ENCODE measurements around the gene SMURF2. TPM values are rescaled to one million over a fixed set of nuclear protein-coding genes. Genes with fewer than 3 reads are reported as not detected.

SMURF2 gene
- total RNA-seq, 1 experiment from 2014 or later = 23.0 TPM

GRCh38 chr17:64599187-64599676, 62.9 kb downstream of the SMURF2 start (continued):
- no peak for TF ChIP-seq PRDM15 (CRISPR knock-in tag; IDR thresholded peaks at IDR 0.05)
- TF ChIP-seq E2F1 (CRISPR knock-in tag; IDR thresholded peaks at IDR 0.05) = no peak

- DNase-seq (ENCODE audit: low spot score) = no peak
- Mint-ChIP-seq H3K4me3 (no peak overlapping the region), H3K27me3 (ENCODE audit: low read depth) (no peaks in the 10 kb centered on the region), H3K9me3 (no peaks in the 10 kb centered on the region), H3K36me3 (peaks cover 9% of the 10 kb centered on the region), H3K4me1 (peaks cover 14% of the 10 kb centered on the region), H3K27ac (no peak overlapping the region)
- ChIA-PET POLR2A (interaction anchor here (0.6 kb wide), 1 partner anchor 199 kb away, joined by 3 read pairs; no protein-coding TSS in a partner anchor), CTCF (no interaction called here)
- TF ChIP-seq IRF2 (CRISPR knock-in tag; IDR thresholded peaks at IDR 0.05; ENCODE audit: borderline replicate concordance, low read depth) = no peak
- no peak for TF ChIP-seq AR (CRISPR knock-in tag; IDR thresholded peaks at IDR 0.05)
- no peak for TF ChIP-seq ZBTB21 (CRISPR knock-in tag; IDR thresholded peaks at IDR 0.05; ENCODE audit: borderline replicate concordance)
- TF ChIP-seq GRHL2 (CRISPR knock-in tag; IDR thresholded peaks at IDR 0.05; ENCODE audit: insufficient replicate concordance, severe bottlenecking) = no peak
- no peak for TF ChIP-seq ZMAT4 (CRISPR knock-in tag; IDR thresholded peaks at IDR 0.05)
- no peak for TF ChIP-seq IRF1 (CRISPR knock-in tag; IDR thresholded peaks at IDR 0.05)
- TF ChIP-seq JUN (CRISPR knock-in tag; IDR thresholded peaks at IDR 0.05) = no peak
- TF ChIP-seq ATF2 (CRISPR knock-in tag; IDR thresholded peaks at IDR 0.05; ENCODE audit: borderline replicate concordance, low read depth) = no peak
- TF ChIP-seq ZNF317 (CRISPR knock-in tag; IDR thresholded peaks at IDR 0.05; ENCODE audit: borderline replicate concordance, low read depth) = no peak
- TF ChIP-seq HMGA2 (CRISPR knock-in tag; IDR thresholded peaks at IDR 0.05) = no peak
- TF ChIP-seq ZNF396 (CRISPR knock-in tag; IDR thresholded peaks at IDR 0.05; ENCODE audit: borderline replicate concordance) = no peak
- no peak for TF ChIP-seq ETV6 (CRISPR knock-in tag; IDR thresholded peaks at IDR 0.05)
- TF ChIP-seq NR3C1 (CRISPR knock-in tag; conservative IDR thresholded peaks at IDR 0.05; ENCODE audit: low read depth) = no peak
- TF ChIP-seq FOXJ3 (CRISPR knock-in tag; IDR thresholded peaks at IDR 0.05; ENCODE audit: borderline replicate concordance) = no peak
- TF ChIP-seq MLX (CRISPR knock-in tag; IDR thresholded peaks at IDR 0.05) = no peak
- TF ChIP-seq RELA (CRISPR knock-in tag; IDR thresholded peaks at IDR 0.05; ENCODE audit: borderline replicate concordance) = no peak
- ATAC-seq = no peak
Measured at GRCh38 chr17:64598672-64599071, 63.4 kb downstream of the SMURF2 start.

Data from WTC11 (cell line).